ENCODE measurements around the gene GALNT6.
"Not testable (repeated sequence)": the region's sequence is repeated elsewhere in the genome, so short reads cannot be mapped to it uniquely, and the experiment has no call there.

GALNT6 gene

DNA sequence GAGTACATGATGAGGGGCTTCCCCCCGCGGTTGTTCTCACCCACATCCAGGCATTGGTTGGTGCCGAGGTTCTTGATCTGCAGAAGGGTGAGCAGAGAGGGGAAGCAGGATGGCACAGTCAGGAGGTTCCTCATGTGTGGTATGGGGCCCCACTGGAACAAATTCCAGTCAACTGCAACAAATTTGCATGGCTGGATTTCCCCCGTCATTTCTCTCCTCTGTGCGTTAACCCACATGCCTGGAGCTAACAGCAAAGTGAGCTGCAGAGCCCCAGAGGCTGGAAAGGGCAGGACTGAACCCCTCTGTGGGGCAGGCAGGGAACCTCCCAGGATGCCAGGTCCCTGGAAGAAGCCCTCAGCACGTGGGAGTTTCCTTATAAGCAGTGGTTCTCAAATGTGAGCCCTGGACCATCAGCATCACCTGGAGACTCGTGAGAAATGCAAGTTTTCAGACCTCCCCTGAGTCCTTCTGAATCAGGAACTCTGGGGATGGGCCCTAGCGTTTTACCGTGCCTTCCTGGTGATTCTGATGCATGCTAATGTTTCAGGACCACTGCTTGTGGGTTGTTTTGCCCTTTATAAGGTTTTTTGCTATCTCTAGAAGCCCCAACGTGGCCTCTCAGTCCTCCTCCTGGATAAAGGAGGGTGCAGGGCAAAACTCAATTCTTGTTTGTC is 33.7 kb downstream of the GALNT6 start:
- no peak for DNase-seq (ENCODE audit: low read depth in 2 of 2)

DNA sequence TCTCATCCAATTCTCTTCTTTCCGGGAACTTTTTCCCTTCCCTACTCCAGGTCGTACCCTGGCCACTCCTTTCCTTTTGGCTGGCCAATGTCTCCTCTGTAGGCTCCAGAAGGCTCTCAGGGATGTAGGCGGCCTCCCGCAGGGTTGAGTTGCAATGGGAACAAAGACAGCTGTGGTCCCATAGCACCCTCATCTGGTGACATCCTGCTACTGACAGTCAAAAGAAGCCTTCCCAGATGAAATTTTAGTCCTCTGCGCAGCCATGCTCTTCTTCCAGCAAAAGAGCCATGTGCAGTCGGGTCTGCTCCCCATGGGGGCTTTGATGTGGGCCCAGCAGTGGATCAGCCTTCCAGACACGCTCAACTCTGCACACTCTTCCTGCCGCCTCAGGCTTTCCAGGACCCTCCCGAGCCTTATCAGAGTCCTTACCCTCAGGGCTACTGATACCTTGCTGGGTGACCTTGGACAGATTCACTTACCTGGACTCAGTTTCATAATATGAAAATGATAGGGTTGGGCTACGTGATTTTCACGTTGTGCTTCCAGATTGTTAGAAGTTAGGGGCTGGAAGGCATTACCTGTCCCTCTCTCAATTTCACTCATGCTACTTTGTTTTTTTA is 39.2 kb downstream of the GALNT6 start:
- no peak for DNase-seq (ENCODE audit: low read depth in 2 of 2)

- DNase-seq (ENCODE audit: low read depth in 2 of 2), result no peak
These were observed 42.2 kb downstream of the GALNT6 start for GRCh38 chr12:51349026-51349425.

DNA sequence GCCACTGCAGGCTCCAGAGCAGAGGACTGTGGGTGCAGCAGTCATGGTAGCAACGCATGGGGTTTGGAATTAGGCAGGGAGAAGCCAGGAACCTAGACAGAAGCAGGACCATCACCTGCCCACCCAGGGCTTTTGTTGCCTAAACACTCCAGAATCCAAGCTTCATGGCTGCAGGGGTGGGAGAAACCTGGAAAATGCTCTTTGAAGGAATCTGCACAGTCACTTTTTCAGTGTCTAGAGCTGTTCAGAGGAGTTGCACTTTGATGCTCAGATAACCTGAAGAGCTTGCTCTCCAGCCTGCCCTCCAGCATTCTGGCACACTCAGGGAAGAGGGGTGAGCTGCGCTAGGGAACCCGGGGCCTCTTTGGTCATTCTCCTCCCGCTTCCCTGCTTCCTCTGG is 43.1 kb downstream of the GALNT6 start:
- DNase-seq (ENCODE audit: low read depth in 2 of 2), result no peak

DNA sequence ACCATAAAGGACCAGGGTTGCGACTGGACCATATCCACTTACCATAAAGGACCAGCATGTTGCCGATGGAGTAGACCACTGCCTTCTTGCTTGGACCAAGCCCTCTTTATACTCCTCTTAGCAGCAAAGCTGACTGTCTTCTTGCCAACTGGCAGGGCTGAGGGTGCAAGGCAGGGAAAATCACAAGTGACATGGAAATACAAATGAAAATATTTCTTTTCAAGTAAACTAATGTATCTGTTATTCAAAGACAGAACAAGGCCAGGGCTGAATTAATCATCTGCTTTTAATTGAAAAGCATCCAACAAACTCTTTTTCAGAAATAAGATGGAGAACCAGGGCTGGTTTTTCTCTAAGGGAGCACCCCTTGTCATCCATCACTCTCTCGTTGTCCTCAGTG is 44.6 kb downstream of the GALNT6 start, which contains the start of gene CELA1:
TSS of gene CELA1 (minus strand) at position 99 of the 400 bp plus-strand sequence. CDS start at position 58, 41 bp downstream.
- DNase-seq (ENCODE audit: low read depth in 2 of 2), result no peak

GRCh38 chr12:51345681-51346080 is 45.5 kb downstream of the GALNT6 start:
- no peak for DNase-seq (ENCODE audit: low read depth in 2 of 2)

DNA sequence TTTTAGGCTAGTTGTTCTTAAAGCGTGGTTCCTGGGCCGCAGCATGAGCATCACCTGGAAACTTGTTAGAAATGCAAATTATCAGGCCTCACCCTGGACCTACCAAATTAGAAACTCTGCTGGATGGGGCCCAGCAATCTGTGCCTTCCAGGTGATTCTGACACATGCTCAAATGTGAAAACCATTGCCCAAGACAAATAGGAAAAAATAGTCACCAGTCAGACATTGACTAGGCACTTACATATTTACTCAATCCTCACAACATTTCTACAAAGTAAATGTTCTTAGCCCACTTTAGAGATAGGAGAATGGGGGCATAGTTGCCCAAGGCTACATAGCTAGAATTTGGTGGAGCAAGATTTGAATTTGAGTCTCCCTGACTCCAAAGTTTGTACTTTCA is 48.0 kb downstream of the GALNT6 start:
- no peak for DNase-seq (ENCODE audit: low read depth in 2 of 2)

GRCh38 chr12:51342416-51342815 is 48.8 kb downstream of the GALNT6 start:
- no peak for DNase-seq (ENCODE audit: low read depth in 2 of 2)

GRCh38 chr12:51341251-51342007 is 49.8 kb downstream of the GALNT6 start:
- peak; percentile 33 to 62 for DNase-seq (ENCODE audit: low read depth in 2 of 2)

- no peak for DNase-seq (ENCODE audit: low read depth in 2 of 2)
These were observed 51.5 kb downstream of the GALNT6 start for GRCh38 chr12:51339750-51340149.

- DNase-seq (ENCODE audit: low read depth in 2 of 2), result not testable (repeated sequence)
These were observed 53.9 kb downstream of the GALNT6 start for GRCh38 chr12:51337336-51337735.

DNA sequence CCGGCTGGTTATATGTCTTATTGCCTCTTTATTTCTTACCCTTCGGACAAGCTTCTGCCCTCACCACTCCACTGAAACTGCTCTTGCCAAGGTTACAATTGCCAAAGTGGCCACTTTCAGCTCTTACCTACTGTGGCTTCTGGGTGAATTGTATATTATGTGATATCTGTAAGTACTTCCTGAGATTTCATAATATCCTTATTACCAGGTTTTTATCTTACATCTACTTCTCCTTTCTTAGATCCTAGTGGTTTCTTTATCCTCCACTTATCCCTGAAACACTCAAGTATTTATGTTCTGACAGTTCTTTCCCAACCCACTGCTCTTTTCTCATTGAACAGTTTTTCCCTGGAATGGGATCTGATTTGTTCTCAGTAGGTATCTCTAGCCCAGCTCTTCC is 55.3 kb downstream of the GALNT6 start:
- DNase-seq (ENCODE audit: low read depth in 2 of 2), result no peak

DNA sequence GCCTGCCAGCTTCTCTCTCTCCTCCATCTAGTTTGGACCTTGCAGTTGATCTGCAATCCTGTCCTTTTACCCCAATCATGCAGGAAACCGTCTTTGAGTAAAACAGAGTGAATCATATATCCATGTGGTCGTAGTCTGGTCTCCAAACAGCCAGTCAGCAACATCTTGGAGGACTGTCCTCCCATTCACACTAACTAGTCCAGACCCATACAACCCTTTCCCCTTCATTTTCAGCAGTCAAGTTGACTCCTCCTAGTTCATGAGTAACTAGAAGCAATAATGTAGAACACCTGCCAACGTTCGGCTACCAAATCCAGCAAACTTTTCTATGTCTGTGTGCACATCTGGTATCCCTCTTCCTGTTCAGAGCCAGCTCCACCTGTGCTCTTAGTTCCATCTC is 56.4 kb downstream of the GALNT6 start:
- DNase-seq (ENCODE audit: low read depth in 2 of 2), result no peak

GRCh38 chr12:51333536-51333935 is 57.7 kb downstream of the GALNT6 start:
- no peak for DNase-seq (ENCODE audit: low read depth in 2 of 2)

DNA sequence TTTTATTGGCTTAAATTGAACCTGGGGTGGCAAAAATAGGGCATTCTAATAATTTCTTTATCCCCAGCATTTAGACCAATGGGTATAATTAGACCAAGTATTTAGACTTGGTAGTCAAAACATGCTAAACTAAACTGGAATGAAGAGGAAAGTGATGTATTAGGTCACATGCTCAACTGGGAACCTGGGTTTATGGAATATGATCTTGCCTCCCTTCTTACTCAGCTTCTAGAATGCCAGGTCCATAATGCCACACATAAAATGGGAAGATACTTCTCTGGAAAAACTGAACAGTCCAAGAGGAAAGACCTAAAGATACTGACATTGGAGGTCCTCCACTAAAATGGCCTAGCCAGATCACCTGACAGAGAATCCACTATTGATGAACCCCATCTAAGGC is 61.0 kb downstream of the GALNT6 start:
- no peak for DNase-seq (ENCODE audit: low read depth in 2 of 2)

DNA sequence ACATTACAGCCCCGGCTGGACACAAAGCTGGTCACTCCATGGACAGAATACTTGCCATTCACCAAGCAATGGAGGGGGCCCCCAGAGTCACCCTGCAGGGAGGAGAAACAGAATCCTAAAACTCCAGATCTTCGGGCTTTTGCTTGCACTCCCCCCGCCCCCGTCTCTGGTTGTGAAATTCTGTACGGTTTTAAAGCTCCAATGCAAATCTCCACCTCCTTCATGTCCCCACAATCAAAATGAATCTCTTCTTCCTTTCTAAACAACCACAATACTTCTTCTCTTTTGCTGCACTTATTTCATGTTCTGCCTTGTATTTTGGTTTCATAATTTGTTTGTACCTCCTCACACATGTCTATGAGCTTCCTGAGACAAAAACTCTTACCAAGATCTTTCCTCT is 61.5 kb downstream of the GALNT6 start:
- no peak for DNase-seq (ENCODE audit: low read depth in 2 of 2)

- no peak for DNase-seq (ENCODE audit: low read depth in 2 of 2)
These were observed 62.6 kb downstream of the GALNT6 start for GRCh38 chr12:51328587-51328986.

- DNase-seq (ENCODE audit: low read depth in 2 of 2), result no peak
These were observed 64.3 kb downstream of the GALNT6 start for GRCh38 chr12:51326698-51327439.

- no peak for DNase-seq (ENCODE audit: low read depth in 2 of 2)
These were observed 66.3 kb downstream of the GALNT6 start for GRCh38 chr12:51324953-51325352.

DNA sequence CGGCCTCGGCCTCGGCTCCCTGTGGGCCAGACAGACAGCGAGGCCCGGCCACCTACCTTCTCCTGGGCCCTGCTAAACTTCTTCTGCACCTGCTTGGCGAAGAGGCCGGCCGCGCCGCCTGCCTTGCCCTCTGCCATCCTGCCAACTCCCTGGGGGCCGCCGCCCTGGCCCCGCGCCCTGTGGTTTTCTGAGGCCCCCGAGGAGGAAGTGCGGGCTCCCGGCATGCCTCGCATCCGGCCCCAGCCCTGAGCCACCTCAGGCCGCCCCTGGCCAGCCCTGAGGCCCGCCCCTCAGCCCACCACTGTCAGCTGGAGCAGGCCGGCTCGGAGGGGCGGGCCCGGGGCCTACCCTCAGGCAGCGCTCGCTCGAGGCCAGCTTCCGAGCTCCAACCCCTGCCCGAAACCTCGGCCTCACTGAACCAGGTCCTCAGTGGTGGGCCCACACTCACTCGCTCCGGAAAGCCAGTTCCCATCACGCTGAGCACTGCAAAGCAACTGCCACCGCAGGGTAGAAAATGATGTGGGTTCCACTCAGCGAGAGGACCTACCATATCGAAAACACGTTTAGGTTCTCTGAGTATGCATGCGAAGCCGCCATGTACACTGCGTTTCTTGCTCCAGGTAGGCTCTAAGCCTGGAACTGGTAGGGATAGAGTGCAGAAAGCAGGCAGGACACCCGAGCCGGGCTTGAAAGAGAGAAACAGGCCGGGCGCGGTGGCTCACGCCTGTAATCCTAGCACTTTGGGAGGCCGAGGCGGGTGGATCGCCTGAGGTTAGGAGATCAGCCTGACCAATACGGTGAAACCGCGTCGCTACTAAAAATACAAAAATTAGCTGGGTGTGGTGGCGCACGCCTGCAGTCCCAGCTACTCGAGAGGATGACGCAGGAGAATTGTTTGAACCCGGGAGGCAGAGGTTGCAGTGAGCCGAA is 67.0 kb downstream of the GALNT6 start, which contains the start of gene BIN2:
TSS of gene BIN2 (minus strand) at position 209 of the 930 bp plus-strand sequence. CDS start at position 137, 72 bp downstream.
- peak; percentile 35 to 66 for DNase-seq (ENCODE audit: low read depth in 2 of 2)

Measured in stimulated activated CD8-positive, alpha-beta memory T cell treated with anti-CD3 and anti-CD28 coated beads, Interleukin-7, amount 100 ng/mL, for 4 hours (primary cell).